ENCODE data around the gene CAVIN1.
"Not testable (repeated sequence)": the region's sequence is repeated elsewhere in the genome, so short reads cannot be mapped to it uniquely, and the experiment has no call there.

Gene CAVIN1

GRCh38 chr17:42429726-42430447 is 6.8 kb upstream of the CAVIN1 start:
- no peak for DNase-seq

GRCh38 chr17:42428141-42428944 is 5.3 kb upstream of the CAVIN1 start:
- peak; percentile 79 for DNase-seq

- no peak for DNase-seq
Observed at GRCh38 chr17:42424991-42425610, 2.0 kb upstream of the CAVIN1 start.

GRCh38 chr17:42423766-42424165 is 710 bp upstream of the CAVIN1 start:
- no peak for DNase-seq

- DNase-seq: no peak
Observed at GRCh38 chr17:42422412-42422957, 571 bp downstream of the CAVIN1 start.

- DNase-seq: no peak
Observed at GRCh38 chr17:42421507-42422338, 1.3 kb downstream of the CAVIN1 start.

GRCh38 chr17:42421136-42421506 is 1.9 kb downstream of the CAVIN1 start:
- no peak for DNase-seq

- not testable (repeated sequence) for DNase-seq
Observed at GRCh38 chr17:42417981-42418380, 5.1 kb downstream of the CAVIN1 start.

- DNase-seq: no peak
Observed at GRCh38 chr17:42414704-42415409, 8.2 kb downstream of the CAVIN1 start.

- no peak for DNase-seq
Observed at GRCh38 chr17:42413464-42414040, 9.5 kb downstream of the CAVIN1 start.

- no peak for DNase-seq
Observed at GRCh38 chr17:42411905-42412679, 11.0 kb downstream of the CAVIN1 start.

GRCh38 chr17:42411361-42411760 is 11.7 kb downstream of the CAVIN1 start:
- no peak for DNase-seq

- DNase-seq: no peak
Observed at GRCh38 chr17:42410319-42410685, 12.8 kb downstream of the CAVIN1 start.

GRCh38 chr17:42409523-42410318 is 13.3 kb downstream of the CAVIN1 start:
- DNase-seq: no peak

- no peak for DNase-seq
Observed at GRCh38 chr17:42408061-42408460, 15.0 kb downstream of the CAVIN1 start.

GRCh38 chr17:42407289-42407836 is 15.7 kb downstream of the CAVIN1 start:
- peak; percentile 93 for DNase-seq

- DNase-seq: no peak
Observed at GRCh38 chr17:42406615-42407288, 16.3 kb downstream of the CAVIN1 start.

GRCh38 chr17:42405963-42406495 is 17.0 kb downstream of the CAVIN1 start:
- peak; percentile 81 for DNase-seq

GRCh38 chr17:42405076-42405475 is 18.0 kb downstream of the CAVIN1 start:
- DNase-seq: no peak
